ENCODE results near the gene DACH1. TPM values are rescaled to one million over a fixed set of nuclear protein-coding genes. Genes with fewer than 3 reads are reported as not detected.

Gene DACH1
- total RNA-seq, 4 donors from 2014 or later: 1.0 to 6.3 (median 2.4) TPM

- Histone ChIP-seq H3K27ac (no peak overlapping the region), H3K4me1 (no peaks in the 10 kb centered on the region), H3K4me3 (no peak overlapping the region), H3K9me3 (no peaks in the 10 kb centered on the region), H3K27me3 (no peaks in the 10 kb centered on the region), H3K36me3 (no peaks in the 10 kb centered on the region)
- WGBS: 72% methylated on average over 4 of the region's 4 CpGs
- DNase-seq (ENCODE audit: low spot score in 2 of 2): no peak
- no peak for TF ChIP-seq POLR2A (IDR thresholded peaks at IDR 0.05)
Observed at GRCh38 chr13:71546881-71547280, 320.1 kb downstream of the DACH1 start.

DNA sequence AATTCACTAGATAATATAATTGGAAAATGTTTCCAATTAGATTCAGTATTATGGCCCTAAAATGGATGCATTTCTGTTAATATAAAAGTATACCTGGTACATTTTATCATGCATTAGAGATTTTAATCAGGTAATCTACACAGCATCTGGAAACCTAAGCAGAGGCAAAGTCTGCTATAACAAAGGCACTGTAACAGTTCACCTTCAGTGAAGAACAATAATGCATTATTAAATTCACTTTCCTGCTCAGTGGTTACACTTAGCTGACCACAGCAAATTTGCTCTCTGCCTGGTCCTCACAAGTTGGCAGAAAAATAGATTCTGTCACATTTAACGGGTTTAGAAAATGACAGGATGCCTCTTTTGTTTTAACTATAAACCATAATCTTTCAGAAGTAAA, 326.9 kb downstream of the DACH1 start:
- no peaks in the 10 kb centered on the region for H3K27me3 ChIP-seq
- no peaks in the 10 kb centered on the region for H3K36me3 ChIP-seq
- no peak overlapping the region for H3K27ac ChIP-seq
- no peak overlapping the region for H3K4me3 ChIP-seq
- H3K4me1 ChIP-seq: no peaks in the 10 kb centered on the region
- 66% methylated on average over 1 of the region's 1 CpG for WGBS
- DNase-seq (ENCODE audit: low spot score in 2 of 2): no peak
- no peaks in the 10 kb centered on the region for H3K9me3 ChIP-seq
- TF ChIP-seq, protein P1, sequence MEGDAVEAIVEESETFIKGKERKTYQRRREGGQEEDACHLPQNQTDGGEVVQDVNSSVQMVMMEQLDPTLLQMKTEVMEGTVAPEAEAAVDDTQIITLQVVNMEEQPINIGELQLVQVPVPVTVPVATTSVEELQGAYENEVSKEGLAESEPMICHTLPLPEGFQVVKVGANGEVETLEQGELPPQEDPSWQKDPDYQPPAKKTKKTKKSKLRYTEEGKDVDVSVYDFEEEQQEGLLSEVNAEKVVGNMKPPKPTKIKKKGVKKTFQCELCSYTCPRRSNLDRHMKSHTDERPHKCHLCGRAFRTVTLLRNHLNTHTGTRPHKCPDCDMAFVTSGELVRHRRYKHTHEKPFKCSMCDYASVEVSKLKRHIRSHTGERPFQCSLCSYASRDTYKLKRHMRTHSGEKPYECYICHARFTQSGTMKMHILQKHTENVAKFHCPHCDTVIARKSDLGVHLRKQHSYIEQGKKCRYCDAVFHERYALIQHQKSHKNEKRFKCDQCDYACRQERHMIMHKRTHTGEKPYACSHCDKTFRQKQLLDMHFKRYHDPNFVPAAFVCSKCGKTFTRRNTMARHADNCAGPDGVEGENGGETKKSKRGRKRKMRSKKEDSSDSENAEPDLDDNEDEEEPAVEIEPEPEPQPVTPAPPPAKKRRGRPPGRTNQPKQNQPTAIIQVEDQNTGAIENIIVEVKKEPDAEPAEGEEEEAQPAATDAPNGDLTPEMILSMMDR (IDR thresholded peaks at IDR 0.05): no peak
- TF ChIP-seq EP300 (IDR thresholded peaks at IDR 0.05) (no peak), POLR2AphosphoS5 (IDR thresholded peaks at IDR 0.05) (no peak), POLR2A (IDR thresholded peaks at IDR 0.05) (no peak)

- H3K4me3 ChIP-seq: no peak overlapping the region
- H3K9me3 ChIP-seq: no peaks in the 10 kb centered on the region
- DNase-seq (ENCODE audit: low spot score in 2 of 2): no peak
- H3K4me1 ChIP-seq: no peaks in the 10 kb centered on the region
- H3K27ac ChIP-seq: no peak overlapping the region
- WGBS: 48% methylated on average over 2 of the region's 2 CpGs
- no peak for TF ChIP-seq POLR2AphosphoS5 (IDR thresholded peaks at IDR 0.05)
- TF ChIP-seq, protein P1 (IDR thresholded peaks at IDR 0.05): no peak
- TF ChIP-seq POLR2A (IDR thresholded peaks at IDR 0.05): no peak
- no peak for TF ChIP-seq EP300 (IDR thresholded peaks at IDR 0.05)
- no peaks in the 10 kb centered on the region for H3K36me3 ChIP-seq
- H3K27me3 ChIP-seq: no peaks in the 10 kb centered on the region
Observed at GRCh38 chr13:71536201-71536600, 330.8 kb downstream of the DACH1 start.

- 57% methylated on average over 16 of the region's 16 CpGs for WGBS
- TF ChIP-seq EP300 (IDR thresholded peaks at IDR 0.05) (no peak), POLR2A (IDR thresholded peaks at IDR 0.05) (no peak), POLR2AphosphoS5 (IDR thresholded peaks at IDR 0.05) (no peak)
- TF ChIP-seq, protein P1 (IDR thresholded peaks at IDR 0.05): no peak
- no peak overlapping the region for H3K27ac ChIP-seq
Observed at GRCh38 chr13:71524613-71525304, 342.2 kb downstream of the DACH1 start.

DNA sequence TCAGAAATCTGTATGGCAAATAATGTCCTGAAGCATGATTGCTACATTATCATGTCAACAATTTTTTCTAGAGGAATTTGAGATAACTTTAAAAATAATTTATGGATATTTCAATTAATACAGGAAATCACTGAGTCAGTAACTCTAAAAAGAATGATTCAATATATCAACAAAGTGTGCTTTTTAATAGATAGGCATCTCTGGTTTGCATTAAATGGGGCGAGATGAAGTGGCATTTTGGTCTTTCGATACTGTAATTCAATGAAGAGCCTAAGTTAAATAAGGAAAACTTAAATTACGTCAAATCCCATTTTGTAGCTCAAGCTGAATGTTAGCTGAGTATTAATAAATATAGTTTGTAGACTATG, 342.8 kb downstream of the DACH1 start:
- Histone ChIP-seq H3K9me3 (no peaks in the 10 kb centered on the region), H3K36me3 (no peaks in the 10 kb centered on the region), H3K4me3 (no peak overlapping the region), H3K27ac (no peak overlapping the region), H3K27me3 (no peaks in the 10 kb centered on the region), H3K4me1 (no peaks in the 10 kb centered on the region)
- 81% methylated on average over 3 of the region's 3 CpGs for WGBS
- no peak for DNase-seq (ENCODE audit: low spot score in 2 of 2)
- TF ChIP-seq, protein P1 (IDR thresholded peaks at IDR 0.05): no peak
- TF ChIP-seq POLR2AphosphoS5 (IDR thresholded peaks at IDR 0.05) (no peak), EP300 (IDR thresholded peaks at IDR 0.05) (no peak), POLR2A (IDR thresholded peaks at IDR 0.05) (no peak)

More at GRCh38 chr13:71524613-71525304, 342.2 kb downstream of the DACH1 start:
- no peak for DNase-seq (ENCODE audit: low spot score in 2 of 2)
- H3K9me3 ChIP-seq: no peaks in the 10 kb centered on the region
- H3K4me1 ChIP-seq: no peaks in the 10 kb centered on the region
- no peaks in the 10 kb centered on the region for H3K27me3 ChIP-seq
- no peak overlapping the region for H3K4me3 ChIP-seq
- H3K36me3 ChIP-seq: no peaks in the 10 kb centered on the region

Measured in suprapubic skin (tissue), 4 donors.